ENCODE data around the gene CLEC20A.

DNA sequence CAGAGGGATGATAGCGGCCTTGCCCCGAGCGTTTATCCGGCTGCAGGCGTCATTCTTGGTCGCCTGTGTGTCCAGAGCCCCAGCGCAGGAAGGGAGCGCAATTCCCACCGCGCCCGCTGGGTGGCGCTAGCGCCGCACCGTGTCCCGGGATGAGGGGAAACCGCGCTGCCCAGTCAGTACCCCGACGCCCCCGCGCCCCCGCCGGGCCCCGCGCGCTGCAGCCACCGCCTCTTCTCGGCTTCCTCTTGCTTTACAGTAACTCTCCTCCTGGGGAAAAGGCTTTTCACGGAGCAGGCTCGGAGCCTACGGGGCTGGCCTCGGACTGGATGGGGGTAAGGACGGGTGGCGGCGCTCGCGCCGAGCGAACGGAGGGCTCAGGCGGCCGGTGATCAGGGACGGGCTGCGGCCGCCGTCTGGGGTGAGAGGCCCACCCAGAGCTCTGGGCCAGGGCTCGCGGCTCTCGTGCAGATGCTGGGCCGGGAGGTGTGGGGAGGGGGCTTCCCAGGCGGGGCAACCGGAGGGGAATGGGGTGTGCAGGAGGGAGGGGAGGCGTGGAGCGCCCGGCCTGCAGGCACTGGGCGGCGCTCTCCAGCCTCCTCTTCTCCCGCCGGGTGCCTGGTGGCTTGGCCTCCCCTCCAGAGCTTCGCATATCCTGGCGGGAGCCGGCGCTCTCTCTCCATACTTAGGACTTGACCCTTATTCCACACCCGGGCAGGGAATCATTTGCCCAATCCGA lies 46.0 kb upstream of the CLEC20A start:
- TF ChIP-seq GATA2 (IDR thresholded peaks at IDR 0.05; ENCODE audit: low read depth, low read length) (no peak), GATA3 (IDR thresholded peaks at IDR 0.05; ENCODE audit: low read depth, low read length) (no peak)

Data from SH-SY5Y (cell line).